ENCODE data around the gene PPP3R2.

DNA sequence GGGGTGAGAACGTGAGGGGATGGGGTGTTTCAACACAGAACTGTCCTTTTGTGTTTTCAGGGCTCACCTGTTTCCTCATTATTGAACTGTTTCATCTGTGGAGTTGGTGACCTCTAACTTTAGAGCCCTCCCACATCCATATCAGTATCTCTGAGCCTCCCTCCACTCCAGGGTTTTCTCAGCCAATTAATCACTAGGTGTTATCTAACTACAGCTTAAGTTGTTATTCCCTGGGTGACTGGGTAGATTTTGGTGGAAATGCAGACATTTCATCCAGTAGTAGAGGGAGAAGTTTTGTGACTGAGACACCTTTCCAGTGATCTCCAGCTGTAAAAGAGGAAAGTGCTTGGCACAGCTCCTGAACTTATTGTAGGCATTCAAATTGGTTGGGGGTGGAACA, 23.7 kb downstream of the PPP3R2 start:
- TF ChIP-seq EZH2 (IDR thresholded peaks at IDR 0.05; ENCODE audit: borderline replicate concordance, low read length): no peak
- TF ChIP-seq CTCF (conservative IDR thresholded peaks at IDR 0.05 in 1 of 2, IDR thresholded peaks at IDR 0.05 in 1 of 2; ENCODE audit: extremely low read depth in 1 of 2, insufficient read depth in 1 of 2, low read depth in 1 of 2, low read length in 2 of 2): no peak
